Activated CD4-positive, alpha-beta memory T cell treated with anti-CD3 and anti-CD28 coated beads for 36 hours (primary cell): ENCODE results near the gene CDH6. TPM values are rescaled to one million over a fixed set of nuclear protein-coding genes. Genes with fewer than 3 reads are reported as not detected.

ENCODE experiments used
- CTCF ChIA-PET: fragments of 350-600 bp; sonication (Branson Sonifier 250); formaldehyde crosslinking; loops from one replicate; lab custom pipeline; 2021; ENCODE audit warnings: antibody characterized with exemption, inconsistent platforms; lab: Charles Lee
- POLR2A ChIA-PET: fragments of 350-600 bp; sonication (Branson Sonifier 250); formaldehyde crosslinking; loops from one replicate; lab custom pipeline; 2021; ENCODE audit warnings: antibody characterized with exemption; lab: Charles Lee
- DNase-seq: peaks from one replicate; pipeline ENCODE4 v3.0.0-alpha.2; 2020
- H3K27ac Mint-ChIP-seq: one replicate; pipeline ENCODE4 v1.8.0; 2021; ENCODE audit warnings: mixed read lengths
- H3K27me3 Mint-ChIP-seq: one replicate; pipeline ENCODE4 v1.8.0; 2021; ENCODE audit warnings: mixed read lengths
- H3K36me3 Mint-ChIP-seq: one replicate; pipeline ENCODE4 v1.8.0; 2021; ENCODE audit warnings: mixed read lengths
- H3K4me1 Mint-ChIP-seq: one replicate; pipeline ENCODE4 v1.8.0; 2021; ENCODE audit warnings: low read depth, mixed read lengths
- H3K4me3 Mint-ChIP-seq: one replicate; pipeline ENCODE4 v1.8.0; 2021; ENCODE audit warnings: mild to moderate bottlenecking, mixed read lengths
- H3K9me3 Mint-ChIP-seq: one replicate; pipeline ENCODE4 v1.8.0; 2021; ENCODE audit warnings: mixed read lengths
- intact Hi-C: fragments of 100-400 bp; cut with micrococcal nuclease; formaldehyde crosslinking; loops from one replicate; pipeline ENCODE4 v1.15.1; 2023
- total RNA-seq, 2 experiments: library from RNA; stranded (reverse); gene quantifications; one replicate each; pipeline ENCODE4 v1.2.3, GENCODE V29; 2021

CDH6 gene
- total RNA-seq, 2 experiments from 2014 or later: not detected

GRCh38 chr5:31269259-31269658 lies 75.8 kb downstream of the CDH6 start:
- ChIA-PET POLR2A (no interaction called here), CTCF (interaction anchor here (1.1 to 1.4 kb wide), 2 partner anchors 10 to 27 kb away, joined by 3 read pairs; no protein-coding TSS in a partner anchor)
- intact Hi-C loops: no loop called here
- H3K27ac Mint-ChIP-seq: no peak overlapping the region
- H3K27me3 Mint-ChIP-seq: no peaks in the 10 kb centered on the region
- DNase-seq: no peak
- no peaks in the 10 kb centered on the region for H3K36me3 Mint-ChIP-seq
- H3K4me3 Mint-ChIP-seq: no peak overlapping the region
- H3K4me1 Mint-ChIP-seq: no peaks in the 10 kb centered on the region
- H3K9me3 Mint-ChIP-seq: no peaks in the 10 kb centered on the region

- H3K4me1 Mint-ChIP-seq: no peaks in the 10 kb centered on the region
- POLR2A ChIA-PET: no interaction called here
- CTCF ChIA-PET: interaction anchor here (0.8 to 2.1 kb wide), 6 partner anchors 8 to 84 kb away, joined by 3 to 7 read pairs (median 4); no protein-coding TSS in a partner anchor
Measured at GRCh38 chr5:31270396-31270795, 76.9 kb downstream of the CDH6 start.

DNA sequence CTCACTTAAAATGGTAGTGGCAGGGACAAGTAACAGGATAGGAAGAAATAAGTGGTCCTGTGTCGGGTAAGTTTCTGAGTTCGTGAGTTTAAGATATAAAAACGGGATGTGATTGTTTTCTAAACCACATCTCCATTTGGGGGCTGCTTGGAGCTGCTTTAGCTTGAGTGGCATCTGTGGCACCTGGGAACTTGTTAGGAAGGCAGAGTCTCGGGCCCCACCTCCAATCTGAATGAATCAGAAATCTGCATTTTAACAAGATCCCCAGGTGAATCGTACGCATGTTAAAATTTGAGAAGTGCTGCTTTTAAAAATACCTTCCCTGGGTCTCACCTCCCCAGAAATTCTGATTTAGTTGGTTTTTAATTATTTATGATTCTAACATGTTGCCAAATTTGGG lies 78.1 kb downstream of the CDH6 start:
- no peaks in the 10 kb centered on the region for H3K4me1 Mint-ChIP-seq
- ChIA-PET POLR2A (no interaction called here), CTCF (interaction anchor here (2.1 kb wide), 1 partner anchor 40 kb away, joined by 5 read pairs; no protein-coding TSS in a partner anchor)

More at GRCh38 chr5:31270396-31270795, 76.9 kb downstream of the CDH6 start:
- Mint-ChIP-seq H3K4me3 (no peak overlapping the region), H3K9me3 (no peaks in the 10 kb centered on the region), H3K36me3 (no peaks in the 10 kb centered on the region), H3K27me3 (no peaks in the 10 kb centered on the region), H3K27ac (no peak overlapping the region)
- intact Hi-C loops: no loop called here
- DNase-seq: no peak

DNA sequence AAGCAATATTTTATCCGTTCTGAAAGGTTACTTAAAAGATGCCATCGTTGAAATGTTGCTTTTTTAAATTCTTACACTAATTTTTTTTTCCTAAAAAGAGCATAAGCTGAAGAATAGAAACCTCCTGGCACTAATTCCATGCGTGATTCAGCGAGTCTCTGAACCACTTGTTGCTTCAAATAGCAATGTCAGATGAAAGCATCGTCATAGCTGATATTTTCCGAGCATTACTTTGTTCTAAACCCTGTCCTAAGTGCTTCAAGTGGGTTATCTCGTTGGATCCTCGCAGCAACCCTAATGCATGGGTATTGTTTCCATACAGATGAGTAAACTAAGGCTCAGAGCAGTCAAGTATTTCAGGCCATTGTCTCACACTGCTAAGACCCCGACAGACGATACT lies 79.7 kb downstream of the CDH6 start:
- POLR2A ChIA-PET: no interaction called here

More for the DNA sequence above, 78.1 kb downstream of the CDH6 start:
- H3K9me3 Mint-ChIP-seq: no peaks in the 10 kb centered on the region
- H3K27ac Mint-ChIP-seq: no peak overlapping the region
- H3K27me3 Mint-ChIP-seq: no peaks in the 10 kb centered on the region
- no peak for DNase-seq
- H3K4me3 Mint-ChIP-seq: no peak overlapping the region
- intact Hi-C loops: no loop called here
- no peaks in the 10 kb centered on the region for H3K36me3 Mint-ChIP-seq

DNA sequence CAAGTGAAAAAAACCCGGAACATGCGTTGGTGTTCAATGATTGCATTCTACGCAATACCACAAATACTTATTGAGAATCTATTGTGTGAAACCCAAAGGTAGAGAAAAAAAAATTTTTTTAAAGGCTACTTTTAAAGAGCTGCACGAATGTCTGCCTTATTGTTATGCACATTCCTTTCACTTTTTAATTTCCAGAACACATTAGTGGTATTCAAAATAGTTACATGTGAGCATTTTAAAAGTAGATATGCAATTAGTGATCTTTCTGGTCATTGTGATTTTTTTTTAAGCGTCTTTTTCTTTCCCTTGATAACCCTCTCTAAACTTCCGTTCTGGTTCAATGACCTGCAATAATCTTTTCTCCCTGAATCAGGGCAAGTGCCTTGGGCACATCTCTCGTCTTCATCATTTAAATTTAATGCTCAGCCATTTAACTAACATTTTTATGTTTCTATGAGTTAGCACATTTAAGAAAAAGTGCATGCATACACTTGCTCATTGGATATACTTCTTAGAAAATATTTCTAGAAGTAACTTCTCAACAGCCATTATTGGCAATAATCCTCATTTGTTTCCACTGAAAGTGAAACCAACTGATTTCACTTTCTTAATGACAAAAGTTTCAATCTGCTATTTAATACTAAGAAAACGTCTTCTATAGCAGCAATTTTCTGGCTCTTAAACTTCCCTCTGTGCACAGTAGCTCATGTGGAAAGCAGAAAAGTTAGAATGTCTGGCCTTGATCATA lies 80.3 kb downstream of the CDH6 start:
- no peaks in the 10 kb centered on the region for H3K4me1 Mint-ChIP-seq
- intact Hi-C loops: no loop called here
- H3K9me3 Mint-ChIP-seq: no peaks in the 10 kb centered on the region
- CTCF ChIA-PET: no interaction called here
- no peak overlapping the region for H3K27ac Mint-ChIP-seq
- no peaks in the 10 kb centered on the region for H3K36me3 Mint-ChIP-seq
- no peak overlapping the region for H3K4me3 Mint-ChIP-seq
- no peak for DNase-seq
- H3K27me3 Mint-ChIP-seq: no peaks in the 10 kb centered on the region
- POLR2A ChIA-PET: no interaction called here

More for the DNA sequence above, 79.7 kb downstream of the CDH6 start:
- Mint-ChIP-seq H3K27ac (no peak overlapping the region), H3K9me3 (no peaks in the 10 kb centered on the region), H3K27me3 (no peaks in the 10 kb centered on the region), H3K36me3 (no peaks in the 10 kb centered on the region), H3K4me1 (no peaks in the 10 kb centered on the region), H3K4me3 (no peak overlapping the region)
- CTCF ChIA-PET: no interaction called here
- DNase-seq: no peak
- intact Hi-C loops: no loop called here

GRCh38 chr5:31280210-31280609 lies 86.7 kb downstream of the CDH6 start:
- no peak for DNase-seq
- no peaks in the 10 kb centered on the region for H3K27me3 Mint-ChIP-seq
- intact Hi-C loops: no loop called here
- ChIA-PET POLR2A (no interaction called here), CTCF (no interaction called here)
- H3K9me3 Mint-ChIP-seq: no peaks in the 10 kb centered on the region
- H3K27ac Mint-ChIP-seq: no peak overlapping the region
- H3K36me3 Mint-ChIP-seq: no peaks in the 10 kb centered on the region
- no peaks in the 10 kb centered on the region for H3K4me1 Mint-ChIP-seq
- no peak overlapping the region for H3K4me3 Mint-ChIP-seq

GRCh38 chr5:31283326-31283725 lies 89.8 kb downstream of the CDH6 start:
- no peak for DNase-seq
- intact Hi-C loops: no loop called here
- Mint-ChIP-seq H3K27ac (no peak overlapping the region), H3K9me3 (no peaks in the 10 kb centered on the region), H3K27me3 (no peaks in the 10 kb centered on the region), H3K4me1 (no peaks in the 10 kb centered on the region), H3K36me3 (no peaks in the 10 kb centered on the region), H3K4me3 (no peak overlapping the region)
- CTCF ChIA-PET: no interaction called here
- POLR2A ChIA-PET: no interaction called here

DNA sequence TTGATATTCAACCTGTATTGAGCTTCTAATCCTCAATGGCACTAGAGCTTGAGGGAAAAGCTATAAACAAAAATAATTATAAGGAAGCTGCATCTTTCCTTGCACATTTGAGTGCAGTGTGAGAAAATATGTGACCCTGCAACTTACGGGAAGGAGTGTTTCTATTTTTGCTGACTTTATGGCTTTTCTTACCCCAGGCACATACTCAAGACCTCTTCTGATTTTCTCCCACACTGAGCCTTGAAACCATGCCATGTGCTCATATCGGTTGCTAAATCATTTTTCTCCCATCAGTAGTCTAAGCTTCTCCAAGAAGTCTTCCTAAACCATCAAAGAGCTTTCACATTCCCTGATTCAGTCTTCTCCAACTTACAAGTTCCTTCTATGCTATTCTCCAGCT lies 91.5 kb downstream of the CDH6 start:
- no peaks in the 10 kb centered on the region for H3K4me1 Mint-ChIP-seq
- DNase-seq: no peak
- H3K27ac Mint-ChIP-seq: no peak overlapping the region
- no peaks in the 10 kb centered on the region for H3K27me3 Mint-ChIP-seq
- ChIA-PET CTCF (no interaction called here), POLR2A (no interaction called here)
- no peaks in the 10 kb centered on the region for H3K9me3 Mint-ChIP-seq
- no peaks in the 10 kb centered on the region for H3K36me3 Mint-ChIP-seq
- intact Hi-C loops: no loop called here
- no peak overlapping the region for H3K4me3 Mint-ChIP-seq

GRCh38 chr5:31287985-31288384 lies 94.5 kb downstream of the CDH6 start:
- H3K27me3 Mint-ChIP-seq: no peaks in the 10 kb centered on the region
- no peak for DNase-seq
- H3K27ac Mint-ChIP-seq: no peak overlapping the region
- H3K36me3 Mint-ChIP-seq: no peaks in the 10 kb centered on the region
- no peaks in the 10 kb centered on the region for H3K4me1 Mint-ChIP-seq
- ChIA-PET POLR2A (no interaction called here), CTCF (interaction anchor here (0.6 kb wide), 1 partner anchor 200 kb away, joined by 4 read pairs; no protein-coding TSS in a partner anchor)
- no peak overlapping the region for H3K4me3 Mint-ChIP-seq
- no peaks in the 10 kb centered on the region for H3K9me3 Mint-ChIP-seq
- intact Hi-C loops: no loop called here

DNA sequence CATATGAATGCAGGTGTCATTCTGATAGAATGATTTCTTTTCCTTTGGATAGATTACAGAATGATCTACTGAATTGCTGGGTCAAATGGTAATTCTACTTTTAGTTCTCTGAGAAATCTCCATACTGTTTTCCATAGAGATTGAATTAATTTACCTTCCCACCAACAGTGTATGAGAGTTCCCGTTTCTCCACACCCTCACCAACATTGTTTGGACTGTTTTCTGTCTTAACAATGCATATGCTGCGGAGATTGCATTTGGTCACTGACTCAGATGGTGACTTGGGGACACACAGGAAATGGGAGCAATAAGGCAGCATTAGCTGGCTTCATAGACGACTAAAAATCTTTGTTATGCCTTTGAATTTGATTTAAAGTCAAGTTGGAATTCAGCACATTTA lies 95.9 kb downstream of the CDH6 start:
- no peaks in the 10 kb centered on the region for H3K36me3 Mint-ChIP-seq
- H3K4me1 Mint-ChIP-seq: no peaks in the 10 kb centered on the region
- POLR2A ChIA-PET: no interaction called here
- intact Hi-C loops: no loop called here
- no peaks in the 10 kb centered on the region for H3K27me3 Mint-ChIP-seq
- CTCF ChIA-PET: no interaction called here
- H3K27ac Mint-ChIP-seq: no peak overlapping the region
- DNase-seq: no peak
- no peaks in the 10 kb centered on the region for H3K9me3 Mint-ChIP-seq
- H3K4me3 Mint-ChIP-seq: no peak overlapping the region

GRCh38 chr5:31291323-31291854 lies 97.9 kb downstream of the CDH6 start:
- intact Hi-C loops: no loop called here
- Mint-ChIP-seq H3K36me3 (no peaks in the 10 kb centered on the region), H3K9me3 (no peaks in the 10 kb centered on the region), H3K27ac (no peak overlapping the region), H3K27me3 (no peaks in the 10 kb centered on the region), H3K4me1 (no peaks in the 10 kb centered on the region), H3K4me3 (no peak overlapping the region)
- DNase-seq: no peak
- ChIA-PET CTCF (no interaction called here), POLR2A (no interaction called here)

- no peaks in the 10 kb centered on the region for H3K36me3 Mint-ChIP-seq
- no peaks in the 10 kb centered on the region for H3K9me3 Mint-ChIP-seq
Measured at GRCh38 chr5:31300501-31300900, 107.0 kb downstream of the CDH6 start.

GRCh38 chr5:31301833-31302232 lies 108.3 kb downstream of the CDH6 start:
- DNase-seq: no peak
- no peaks in the 10 kb centered on the region for H3K9me3 Mint-ChIP-seq
- H3K4me1 Mint-ChIP-seq: no peaks in the 10 kb centered on the region
- intact Hi-C loops: no loop called here
- no peaks in the 10 kb centered on the region for H3K27me3 Mint-ChIP-seq
- CTCF ChIA-PET: no interaction called here
- no peaks in the 10 kb centered on the region for H3K36me3 Mint-ChIP-seq
- POLR2A ChIA-PET: no interaction called here
- H3K4me3 Mint-ChIP-seq: no peak overlapping the region
- H3K27ac Mint-ChIP-seq: no peak overlapping the region

More at GRCh38 chr5:31300501-31300900, 107.0 kb downstream of the CDH6 start:
- DNase-seq: no peak
- no peaks in the 10 kb centered on the region for H3K4me1 Mint-ChIP-seq
- ChIA-PET CTCF (no interaction called here), POLR2A (no interaction called here)
- H3K4me3 Mint-ChIP-seq: no peak overlapping the region
- intact Hi-C loops: no loop called here
- H3K27me3 Mint-ChIP-seq: no peaks in the 10 kb centered on the region
- H3K27ac Mint-ChIP-seq: no peak overlapping the region
